Activated naive CD4-positive, alpha-beta T cell treated with anti-CD3 and anti-CD28 coated beads for 36 hours (primary cell): Measurements from ENCODE around the gene SCN3B. TPM values are rescaled to one million over a fixed set of nuclear protein-coding genes. Genes with fewer than 3 reads are reported as not detected.

ENCODE experiments used
- CTCF ChIA-PET: fragments of 350-600 bp; sonication (Branson Sonifier 250); formaldehyde crosslinking; loops from one replicate; lab custom pipeline; 2021; ENCODE audit warnings: antibody characterized with exemption; lab: Charles Lee
- DNase-seq: peaks from one replicate; pipeline ENCODE4 v3.0.0-alpha.2; 2020
- H3K27ac Mint-ChIP-seq: one replicate; pipeline ENCODE4 v1.8.0; 2021; ENCODE audit warnings: mild to moderate bottlenecking, mixed read lengths
- H3K27me3 Mint-ChIP-seq: one replicate; pipeline ENCODE4 v1.8.0; 2021; ENCODE audit warnings: low read depth, mixed read lengths
- H3K36me3 Mint-ChIP-seq: one replicate; pipeline ENCODE4 v1.8.0; 2021; ENCODE audit warnings: low read depth, mixed read lengths
- H3K4me1 Mint-ChIP-seq: one replicate; pipeline ENCODE4 v1.8.0; 2021; ENCODE audit warnings: low read depth, mixed read lengths
- H3K4me3 Mint-ChIP-seq: one replicate; pipeline ENCODE4 v1.8.0; 2021; ENCODE audit warnings: mild to moderate bottlenecking, moderate library complexity, mixed read lengths
- H3K9me3 Mint-ChIP-seq: one replicate; pipeline ENCODE4 v1.8.0; 2021; ENCODE audit warnings: mixed read lengths
- intact Hi-C: fragments of 100-400 bp; cut with micrococcal nuclease; formaldehyde crosslinking; loops from one replicate; pipeline ENCODE4 v1.15.1; 2023
- total RNA-seq, 2 experiments: library from RNA; stranded (reverse); gene quantifications; one replicate each; pipeline ENCODE4 v1.2.3, GENCODE V29; 2021

SCN3B gene
- total RNA-seq, 2 experiments from 2014 or later = not detected

GRCh38 chr11:123581651-123582399 is 72.6 kb downstream of the SCN3B start:
- no peaks in the 10 kb centered on the region for H3K9me3 Mint-ChIP-seq
- H3K36me3 Mint-ChIP-seq = peaks cover 2% of the 10 kb centered on the region
- CTCF ChIA-PET = interaction anchor here (1.0 to 2.0 kb wide), 5 partner anchors 21 to 125 kb away, joined by 3 to 20 read pairs (median 6); no protein-coding TSS in a partner anchor
- H3K4me3 Mint-ChIP-seq = no peak overlapping the region
- peaks cover 5% of the 10 kb centered on the region for H3K4me1 Mint-ChIP-seq
- intact Hi-C loops = no loop called here
- DNase-seq = no peak
- no peaks in the 10 kb centered on the region for H3K27me3 Mint-ChIP-seq
- no peak overlapping the region for H3K27ac Mint-ChIP-seq

- no peaks in the 10 kb centered on the region for H3K9me3 Mint-ChIP-seq
- peaks cover 2% of the 10 kb centered on the region for H3K27me3 Mint-ChIP-seq
- intact Hi-C loops = loop anchor here (1.0 kb wide), 2 partner anchors 127 to 131 kb away; no protein-coding TSS in a partner anchor
- H3K27ac Mint-ChIP-seq = no peak overlapping the region
- DNase-seq = peak; percentile 78
- peaks cover 2% of the 10 kb centered on the region for H3K36me3 Mint-ChIP-seq
- no peak overlapping the region for H3K4me3 Mint-ChIP-seq
- peaks cover 9% of the 10 kb centered on the region for H3K4me1 Mint-ChIP-seq
- CTCF ChIA-PET = interaction anchor here (0.6 to 2.1 kb wide), 40 partner anchors 9 to 635 kb away, joined by 3 to 20 read pairs (median 4); no protein-coding TSS in a partner anchor
Observed at GRCh38 chr11:123580557-123581275, 73.7 kb downstream of the SCN3B start.

- no peak overlapping the region for H3K4me3 Mint-ChIP-seq
- no peak for DNase-seq
- CTCF ChIA-PET = interaction anchor here (0.6 to 2.1 kb wide), 35 partner anchors 9 to 635 kb away, joined by 3 to 20 read pairs (median 4); no protein-coding TSS in a partner anchor
- peaks cover 2% of the 10 kb centered on the region for H3K36me3 Mint-ChIP-seq
- intact Hi-C loops = loop anchor here (1.0 kb wide), 2 partner anchors 127 to 131 kb away; no protein-coding TSS in a partner anchor
- no peak overlapping the region for H3K27ac Mint-ChIP-seq
- H3K27me3 Mint-ChIP-seq = peaks cover 2% of the 10 kb centered on the region
- no peaks in the 10 kb centered on the region for H3K9me3 Mint-ChIP-seq
- H3K4me1 Mint-ChIP-seq = peaks cover 9% of the 10 kb centered on the region
Observed at GRCh38 chr11:123580137-123580536, 74.3 kb downstream of the SCN3B start.

- H3K36me3 Mint-ChIP-seq = peaks cover 2% of the 10 kb centered on the region
- H3K27ac Mint-ChIP-seq = no peak overlapping the region
- intact Hi-C loops = loop anchor here (5.0 kb wide), 1 partner anchor 317 kb away; no protein-coding TSS in a partner anchor
- DNase-seq = no peak
- H3K9me3 Mint-ChIP-seq = no peaks in the 10 kb centered on the region
- H3K27me3 Mint-ChIP-seq = peaks cover 2% of the 10 kb centered on the region
- H3K4me1 Mint-ChIP-seq = peaks cover 9% of the 10 kb centered on the region
- CTCF ChIA-PET = interaction anchor here (1.1 to 2.1 kb wide), 10 partner anchors 8 to 279 kb away, joined by 3 to 8 read pairs (median 4); no protein-coding TSS in a partner anchor
- H3K4me3 Mint-ChIP-seq = no peak overlapping the region
Observed at GRCh38 chr11:123579482-123579812, 75.0 kb downstream of the SCN3B start.

Other genes with a start within 250 kb of the SCN3B start
- gene GRAMD1B, start 224.4 kb downstream of the SCN3B start, total RNA-seq = 10 to 100 TPM; 43.7 to 47.2 TPM
- gene ZNF202, start 87.0 kb upstream of the SCN3B start, total RNA-seq = 1 to 10 TPM; 5.9 to 6.4 TPM
- not detected for gene OR6X1, start 99.9 kb upstream of the SCN3B start, total RNA-seq
- not detected for gene OR6M1, start 151.7 kb upstream of the SCN3B start, total RNA-seq
- gene TMEM225, start 231.0 kb upstream of the SCN3B start, total RNA-seq = not detected
- not detected for gene OR8D4, start 247.5 kb upstream of the SCN3B start, total RNA-seq